A549 (cell line): Measurements from ENCODE around the gene MRPL14. TPM values are rescaled to one million over a fixed set of nuclear protein-coding genes. Genes with fewer than 3 reads are reported as not detected.
A peak's percentile ranks its signal among the peaks of the same experiment; 100 is the strongest.

Source experiments
- ATAC-seq, 2 experiments: fragments of 200-7000 bp in 1 of 2; fragments of >200 bp in 1 of 2; cut with Nextera tagmentation in 1 of 2; cut with Tn5 transposase in 1 of 2; 3 replicates each; pipeline versions ENCODE4 v1.8.0 to v1.9.1; 2018 to 2020; ENCODE audit warnings: mild to moderate bottlenecking in 1 of 2, moderate library complexity in 1 of 2
- CTCF ChIA-PET: fragments of 300-600 bp; sonication (Branson Sonifier 250); formaldehyde crosslinking; extraction: SDS; loops from one replicate; lab custom pipeline; 2021; ENCODE audit warnings: antibody characterized with exemption, inconsistent platforms; lab: Yijun Ruan, JAX
- POLR2A ChIA-PET: fragments of 350-600 bp; formaldehyde crosslinking; extraction: SDS; loops from one replicate; lab custom pipeline; 2021; ENCODE audit warnings: antibody characterized with exemption, inconsistent platforms; lab: Yijun Ruan, JAX
- DNase-seq, 2 experiments: peaks; one replicate each; pipeline versions ENCODE4 v3.0.0 to v3.0.0-alpha.2; 2011 to 2016; ENCODE audit warnings: low read depth in 1 of 2, low spot score in 1 of 2
- FAIRE-seq: peaks from 2 replicates; lab custom pipeline; 2011; peaks lifted over from hg19 to GRCh38; lab: Jason Lieb, UNC
- H3K27ac ChIP-seq, 2 experiments: fragments of >200 bp; sonication (Bioruptor Twin); formaldehyde crosslinking; 3 replicates each; pipeline ENCODE4 v1.5.1; 2016 to 2017
- H3K4me1 ChIP-seq: fragments of >200 bp; sonication (Bioruptor Twin); formaldehyde crosslinking; 3 replicates; pipeline ENCODE4 v1.6.1; 2016
- H3K4me2 ChIP-seq: fragments of >200 bp; sonication (Bioruptor Twin); formaldehyde crosslinking; 3 replicates; pipeline ENCODE4 v1.6.1; 2016
- H3K4me3 ChIP-seq: fragments of >200 bp; sonication (Bioruptor Twin); formaldehyde crosslinking; 3 replicates; pipeline ENCODE4 v1.5.1; 2016
- H3K9me3 ChIP-seq: fragments of >200 bp; sonication (Bioruptor Twin); formaldehyde crosslinking; 3 replicates; pipeline ENCODE4 v1.6.1; 2016
- CHD2 ChIP-seq: fragments of 150-350 bp; IDR thresholded peaks from 2 replicates; pipeline ENCODE4 v1.6.1; 2014; ENCODE audit warnings: low read length; ENCODE audit not compliant: partially characterized antibody
- EHF ChIP-seq: fragments of 250-450 bp; sonication (Bioruptor Pico); IDR thresholded peaks from 2 replicates; pipeline ENCODE4 v1.5.0; 2020; ENCODE audit warnings: mild to moderate bottlenecking
- ESRRA ChIP-seq: fragments of 150-350 bp; IDR thresholded peaks from 2 replicates; pipeline ENCODE4 v1.6.1; 2014; ENCODE audit warnings: mild to moderate bottlenecking, low read length, borderline replicate concordance
- FOSL2 ChIP-seq, 2 experiments: fragments of 450-650 bp in 1 of 2; fragments of >200 bp in 1 of 2; sonication (Bioruptor Twin) in 1 of 2; formaldehyde crosslinking; IDR thresholded peaks; 2 replicates each; pipeline versions ENCODE4 v1.5.0 to v1.6.1; 2016 to 2020; ENCODE audit warnings: mild to moderate bottlenecking in 1 of 2, moderate library complexity in 1 of 2
- HES2 ChIP-seq: fragments of >200 bp; sonication (Bioruptor Twin); formaldehyde crosslinking; IDR thresholded peaks from 2 replicates; pipeline ENCODE4 v1.6.1; 2016
- HOXA7 ChIP-seq: fragments of 250-450 bp; sonication (Bioruptor Pico); IDR thresholded peaks from 2 replicates; pipeline ENCODE4 v1.5.0; 2020; ENCODE audit warnings: mild to moderate bottlenecking, moderate library complexity
- JUNB ChIP-seq: fragments of >200 bp; sonication (Bioruptor Twin); formaldehyde crosslinking; IDR thresholded peaks from 2 replicates; pipeline ENCODE4 v1.6.1; 2016
- KDM1A ChIP-seq: fragments of 200-600 bp; sonication (generic); IDR thresholded peaks from 2 replicates; pipeline ENCODE4 v1.6.1; 2016; ENCODE audit warnings: low read depth, mild to moderate bottlenecking
- MAZ ChIP-seq: fragments of 150-350 bp; IDR thresholded peaks from 2 replicates; pipeline ENCODE4 v1.6.1; 2014; ENCODE audit warnings: antibody characterized with exemption, low read depth, low read length, borderline replicate concordance
- NFE2L2 ChIP-seq: fragments of 150-350 bp; conservative IDR thresholded peaks from 2 replicates; pipeline ENCODE4 v1.6.1; 2014; ENCODE audit warnings: low read length
- POLR2AphosphoS2 ChIP-seq: conservative IDR thresholded peaks from 2 replicates; pipeline ENCODE4 v1.6.1; 2012; ENCODE audit warnings: low read length, improper control_type of control experiment, inconsistent platforms
- RAD21 ChIP-seq, 2 experiments: fragments of >200 bp in 1 of 2; sonication (Bioruptor Twin) in 1 of 2; formaldehyde crosslinking in 1 of 2; IDR thresholded peaks in 1 of 2; conservative IDR thresholded peaks in 1 of 2; 2 replicates in 1 of 2; 3 replicates in 1 of 2; pipeline ENCODE4 v1.6.1; 2012 to 2018; ENCODE audit warnings: inconsistent platforms in 1 of 2
- RCOR1 ChIP-seq: fragments of 150-350 bp; IDR thresholded peaks from 2 replicates; pipeline ENCODE4 v1.6.1; 2014; ENCODE audit warnings: antibody characterized with exemption, low read length, low read depth
- USF2 ChIP-seq: fragments of 450-650 bp; IDR thresholded peaks from 2 replicates; pipeline ENCODE4 v1.6.1; 2014; ENCODE audit warnings: antibody characterized with exemption
- WGBS: methylation state at CpG from one replicate; pipeline ENCODE4 v1.1.6; 2017; ENCODE audit errors: missing lambda C conversion rate; 5-methylcytosine and 5-hydroxymethylcytosine counted together
- polyA plus RNA-seq, 4 experiments: library from polyadenylated mRNA; depleted of rRNA in 3 of 4; stranded (reverse); fragments of >200 nt; fragmentation: RNase III in 1 of 4; extraction: RNeasy Plus Mini Kit Qiagen cat#74134 plus additional on column Dnase treatment in 1 of 4; gene quantifications; 2 replicates in 3 of 4; 3 replicates in 1 of 4; pipeline ENCODE4 v1.2.3, GENCODE V29; 2011 to 2017
- TF ChIP-seq, protein P1 (sequence below): fragments of >200 bp; sonication (Bioruptor Twin); formaldehyde crosslinking; IDR thresholded peaks from 3 replicates; pipeline ENCODE4 v1.5.1; 2016
- TF ChIP-seq, protein P2 (sequence below): fragments of 250-450 bp; sonication (Bioruptor Pico); IDR thresholded peaks from 2 replicates; pipeline ENCODE4 v1.5.0; 2021; ENCODE audit warnings: mild to moderate bottlenecking, moderate library complexity, borderline replicate concordance

Gene MRPL14
- polyA plus RNA-seq, 2 of the 4 experiments (the other 2 are of a cell fraction) = 47.1 to 55.3 TPM

GRCh38 chr6:44075647-44076355, 51.5 kb downstream of the MRPL14 start:
- Histone ChIP-seq H3K9me3 (no peaks in the 10 kb centered on the region), H3K4me3 (no peak overlapping the region), H3K4me1 (peaks cover 37% of the 10 kb centered on the region), H3K4me2 (no peak overlapping the region), H3K27ac (peak overlapping the region; percentile 87 to 97)
- DNase-seq (no peak), FAIRE-seq (no peak), ATAC-seq (no peak)
- POLR2A ChIA-PET = interaction anchor here (0.5 kb wide), 1 partner anchor 213 kb away, joined by 3 read pairs; no protein-coding TSS in a partner anchor
- 100% methylated on average over 1 of the region's 2 CpGs for WGBS
- CTCF ChIA-PET = interaction anchor here (0.6 to 14.0 kb wide), 32 partner anchors 8 to 467 kb away, joined by 3 to 235 read pairs (median 4); partner anchors contain the start of gene VEGFA
- no peak for TF ChIP-seq NFE2L2
- TF ChIP-seq POLR2AphosphoS2 = no peak
- TF ChIP-seq, protein P1, sequence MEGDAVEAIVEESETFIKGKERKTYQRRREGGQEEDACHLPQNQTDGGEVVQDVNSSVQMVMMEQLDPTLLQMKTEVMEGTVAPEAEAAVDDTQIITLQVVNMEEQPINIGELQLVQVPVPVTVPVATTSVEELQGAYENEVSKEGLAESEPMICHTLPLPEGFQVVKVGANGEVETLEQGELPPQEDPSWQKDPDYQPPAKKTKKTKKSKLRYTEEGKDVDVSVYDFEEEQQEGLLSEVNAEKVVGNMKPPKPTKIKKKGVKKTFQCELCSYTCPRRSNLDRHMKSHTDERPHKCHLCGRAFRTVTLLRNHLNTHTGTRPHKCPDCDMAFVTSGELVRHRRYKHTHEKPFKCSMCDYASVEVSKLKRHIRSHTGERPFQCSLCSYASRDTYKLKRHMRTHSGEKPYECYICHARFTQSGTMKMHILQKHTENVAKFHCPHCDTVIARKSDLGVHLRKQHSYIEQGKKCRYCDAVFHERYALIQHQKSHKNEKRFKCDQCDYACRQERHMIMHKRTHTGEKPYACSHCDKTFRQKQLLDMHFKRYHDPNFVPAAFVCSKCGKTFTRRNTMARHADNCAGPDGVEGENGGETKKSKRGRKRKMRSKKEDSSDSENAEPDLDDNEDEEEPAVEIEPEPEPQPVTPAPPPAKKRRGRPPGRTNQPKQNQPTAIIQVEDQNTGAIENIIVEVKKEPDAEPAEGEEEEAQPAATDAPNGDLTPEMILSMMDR = no peak
- TF ChIP-seq, protein P2, sequence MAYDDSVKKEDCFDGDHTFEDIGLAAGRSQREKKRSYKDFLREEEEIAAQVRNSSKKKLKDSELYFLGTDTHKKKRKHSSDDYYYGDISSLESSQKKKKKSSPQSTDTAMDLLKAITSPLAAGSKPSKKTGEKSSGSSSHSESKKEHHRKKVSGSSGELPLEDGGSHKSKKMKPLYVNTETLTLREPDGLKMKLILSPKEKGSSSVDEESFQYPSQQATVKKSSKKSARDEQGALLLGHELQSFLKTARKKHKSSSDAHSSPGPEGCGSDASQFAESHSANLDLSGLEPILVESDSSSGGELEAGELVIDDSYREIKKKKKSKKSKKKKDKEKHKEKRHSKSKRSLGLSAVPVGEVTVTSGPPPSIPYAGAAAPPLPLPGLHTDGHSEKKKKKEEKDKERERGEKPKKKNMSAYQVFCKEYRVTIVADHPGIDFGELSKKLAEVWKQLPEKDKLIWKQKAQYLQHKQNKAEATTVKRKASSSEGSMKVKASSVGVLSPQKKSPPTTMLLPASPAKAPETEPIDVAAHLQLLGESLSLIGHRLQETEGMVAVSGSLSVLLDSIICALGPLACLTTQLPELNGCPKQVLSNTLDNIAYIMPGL (CRISPR knock-in tag) = no peak
- TF ChIP-seq ESRRA = no peak
- no peak for TF ChIP-seq RCOR1
- TF ChIP-seq RAD21 (conservative IDR thresholded peaks at IDR 0.05 in 1 of 2, IDR thresholded peaks at IDR 0.05 in 1 of 2) = no peak
- no peak for TF ChIP-seq JUNB
- no peak for TF ChIP-seq KDM1A
- no peak for TF ChIP-seq CHD2
- no peak for TF ChIP-seq HOXA7 (CRISPR knock-in tag)
- no peak for TF ChIP-seq USF2
- no peak for TF ChIP-seq EHF (CRISPR knock-in tag)
- TF ChIP-seq MAZ = no peak
- TF ChIP-seq HES2 = no peak

- H3K4me2 ChIP-seq = peak overlapping the region; percentile 87
- FAIRE-seq (no peak), ATAC-seq (peak in 1 of 2 experiments; percentile 47; a peak in 3 of 6 replicates), DNase-seq (no peak)
- H3K27ac ChIP-seq = peak overlapping the region; percentile 87 to 97
- POLR2A ChIA-PET = interaction anchor here (0.5 to 3.4 kb wide), 2 partner anchors 214 to 305 kb away, joined by 3 to 21 read pairs; partner anchors contain the start of gene VEGFA
- no peaks in the 10 kb centered on the region for H3K9me3 ChIP-seq
- peaks cover 37% of the 10 kb centered on the region for H3K4me1 ChIP-seq
- CTCF ChIA-PET = interaction anchor here (0.6 to 14.0 kb wide), 64 partner anchors 9 to 501 kb away, joined by 3 to 235 read pairs (median 4); partner anchors contain the start of gene VEGFA
- no peak overlapping the region for H3K4me3 ChIP-seq
- WGBS = 14% methylated on average over 4 of the region's 9 CpGs
- TF ChIP-seq FOSL2 (IDR thresholded peaks at IDR 0.05) (no peak), FOSL2 (CRISPR knock-in tag; IDR thresholded peaks at IDR 0.05) (no peak)
Observed at GRCh38 chr6:44074813-44075646, 52.2 kb downstream of the MRPL14 start.
